ENCODE measurements around the gene MCC.

GRCh38 chr5:113293975-113294310 lies 194.3 kb downstream of the MCC start:
- TF ChIP-seq CTCF (IDR thresholded peaks at IDR 0.05 in 4 of 5, conservative IDR thresholded peaks at IDR 0.05 in 1 of 5), result no peak
- no peak for TF ChIP-seq POLR2A (IDR thresholded peaks at IDR 0.05)
